Measurements from ENCODE around the gene ABHD17B.

ABHD17B gene

DNA sequence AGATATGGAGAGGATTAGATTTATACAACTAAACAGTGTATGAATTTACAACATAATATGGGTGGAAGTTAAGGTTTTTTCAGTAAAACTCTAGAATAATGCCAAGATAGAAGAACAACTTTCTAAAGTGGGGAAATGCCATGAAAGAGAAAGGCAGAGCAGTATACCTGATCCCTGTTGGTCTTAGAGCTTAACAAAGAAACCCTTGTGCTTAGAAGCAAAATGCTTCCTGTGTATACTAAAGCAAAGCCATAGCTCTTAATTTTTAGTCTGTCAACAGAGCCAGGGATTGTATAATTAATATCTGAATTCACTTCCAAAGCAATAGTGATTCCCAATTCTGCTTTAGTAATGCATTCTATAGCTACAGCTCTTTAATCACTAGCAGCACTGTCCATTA is 14.8 kb upstream of the ABHD17B start:
- no peak overlapping the region for H3K27ac ChIP-seq
- TF ChIP-seq, protein P1, sequence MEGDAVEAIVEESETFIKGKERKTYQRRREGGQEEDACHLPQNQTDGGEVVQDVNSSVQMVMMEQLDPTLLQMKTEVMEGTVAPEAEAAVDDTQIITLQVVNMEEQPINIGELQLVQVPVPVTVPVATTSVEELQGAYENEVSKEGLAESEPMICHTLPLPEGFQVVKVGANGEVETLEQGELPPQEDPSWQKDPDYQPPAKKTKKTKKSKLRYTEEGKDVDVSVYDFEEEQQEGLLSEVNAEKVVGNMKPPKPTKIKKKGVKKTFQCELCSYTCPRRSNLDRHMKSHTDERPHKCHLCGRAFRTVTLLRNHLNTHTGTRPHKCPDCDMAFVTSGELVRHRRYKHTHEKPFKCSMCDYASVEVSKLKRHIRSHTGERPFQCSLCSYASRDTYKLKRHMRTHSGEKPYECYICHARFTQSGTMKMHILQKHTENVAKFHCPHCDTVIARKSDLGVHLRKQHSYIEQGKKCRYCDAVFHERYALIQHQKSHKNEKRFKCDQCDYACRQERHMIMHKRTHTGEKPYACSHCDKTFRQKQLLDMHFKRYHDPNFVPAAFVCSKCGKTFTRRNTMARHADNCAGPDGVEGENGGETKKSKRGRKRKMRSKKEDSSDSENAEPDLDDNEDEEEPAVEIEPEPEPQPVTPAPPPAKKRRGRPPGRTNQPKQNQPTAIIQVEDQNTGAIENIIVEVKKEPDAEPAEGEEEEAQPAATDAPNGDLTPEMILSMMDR (IDR thresholded peaks at IDR 0.05) = no peak
- no peak for TF ChIP-seq ZFX (IDR thresholded peaks at IDR 0.05; ENCODE audit: borderline replicate concordance)

DNA sequence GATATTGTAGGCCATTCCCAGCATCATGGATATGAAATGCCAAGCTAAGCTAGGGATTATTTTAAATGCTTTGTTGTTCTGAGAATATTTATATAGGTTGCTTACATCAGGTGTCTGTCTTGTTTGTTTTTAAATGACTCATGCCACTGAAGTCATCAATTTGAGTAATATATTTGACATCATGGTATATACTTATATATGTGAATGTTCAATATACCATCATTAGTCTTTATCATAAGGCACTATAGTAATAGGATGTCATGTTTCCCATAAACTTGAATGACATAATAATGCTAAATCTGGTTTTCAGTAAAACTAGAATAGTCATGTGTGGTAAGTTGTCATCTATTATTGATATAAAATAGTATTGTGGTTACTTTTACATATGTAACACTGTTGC is 13.6 kb upstream of the ABHD17B start:
- TF ChIP-seq ZFX (IDR thresholded peaks at IDR 0.05; ENCODE audit: borderline replicate concordance) = no peak
- TF ChIP-seq, protein P1 (IDR thresholded peaks at IDR 0.05) = no peak
- H3K27ac ChIP-seq = no peak overlapping the region

DNA sequence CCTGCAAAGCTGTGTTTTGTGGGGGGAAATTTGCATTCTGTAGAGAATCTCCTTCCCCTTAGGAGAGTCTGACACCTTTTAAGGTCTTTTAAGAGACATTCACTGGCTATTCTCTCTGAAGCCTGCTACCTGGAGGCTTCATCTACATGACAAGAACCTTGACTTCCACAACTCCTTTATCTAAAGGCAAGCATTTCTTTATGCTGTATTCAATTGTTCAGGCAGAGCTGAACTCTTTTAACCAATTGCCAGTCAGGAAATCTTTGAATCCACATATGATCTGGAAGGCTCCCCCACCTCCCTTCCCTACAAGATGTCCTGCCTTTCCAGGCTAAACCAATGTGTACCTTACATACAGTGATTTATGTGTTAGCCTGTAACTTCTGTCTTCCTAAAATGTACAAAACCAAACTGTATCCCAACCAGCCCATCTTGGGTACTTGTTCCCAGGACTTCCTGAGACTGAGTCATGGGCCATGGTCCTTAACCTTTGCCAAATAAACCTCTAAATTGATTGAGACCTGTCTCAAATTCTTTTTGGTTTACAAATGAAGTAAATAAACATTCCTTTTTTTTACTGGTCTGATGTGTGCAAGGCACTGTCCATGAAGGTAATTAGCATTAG is 10.3 kb upstream of the ABHD17B start:
- TF ChIP-seq ZFX (IDR thresholded peaks at IDR 0.05; ENCODE audit: borderline replicate concordance) = no peak
- TF ChIP-seq, protein P1 (IDR thresholded peaks at IDR 0.05) = no peak

DNA sequence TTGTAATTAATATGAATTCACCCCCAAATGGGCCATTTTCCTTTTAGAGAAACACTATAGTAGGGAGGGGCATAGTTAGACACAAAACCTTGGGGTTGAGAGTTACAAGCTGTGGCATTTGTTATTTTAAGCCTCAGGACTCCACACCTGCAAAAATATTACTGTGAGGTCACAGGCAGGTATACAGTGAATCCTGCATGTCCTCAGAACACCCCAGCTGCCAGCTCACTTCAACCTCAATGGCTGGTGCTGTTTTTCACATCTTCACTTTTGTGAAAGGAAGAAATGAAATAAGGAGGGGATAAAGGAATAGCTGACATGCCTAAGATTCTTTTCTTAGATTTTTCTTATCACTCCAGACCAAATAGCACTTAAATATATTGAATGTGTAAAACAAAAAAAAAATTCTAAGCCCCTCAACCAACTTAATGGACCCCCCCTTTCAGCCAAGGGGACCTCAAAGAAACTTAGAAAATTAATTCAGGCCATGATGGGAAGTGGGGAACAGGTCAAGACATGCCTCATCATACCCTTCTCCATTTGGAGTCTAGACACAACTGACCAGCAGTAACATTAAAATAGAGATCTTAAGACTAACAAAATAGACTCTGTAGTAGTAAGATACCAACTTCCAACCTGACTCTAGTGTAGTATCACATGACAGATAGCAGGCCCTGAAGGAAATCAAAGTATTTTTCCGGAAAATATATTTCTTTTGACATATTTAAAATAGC is 9.6 kb upstream of the ABHD17B start:
- no peak overlapping the region for H3K27ac ChIP-seq
- TF ChIP-seq, protein P1 (IDR thresholded peaks at IDR 0.05) = no peak

More for the DNA sequence above, 10.3 kb upstream of the ABHD17B start:
- no peak overlapping the region for H3K27ac ChIP-seq

DNA sequence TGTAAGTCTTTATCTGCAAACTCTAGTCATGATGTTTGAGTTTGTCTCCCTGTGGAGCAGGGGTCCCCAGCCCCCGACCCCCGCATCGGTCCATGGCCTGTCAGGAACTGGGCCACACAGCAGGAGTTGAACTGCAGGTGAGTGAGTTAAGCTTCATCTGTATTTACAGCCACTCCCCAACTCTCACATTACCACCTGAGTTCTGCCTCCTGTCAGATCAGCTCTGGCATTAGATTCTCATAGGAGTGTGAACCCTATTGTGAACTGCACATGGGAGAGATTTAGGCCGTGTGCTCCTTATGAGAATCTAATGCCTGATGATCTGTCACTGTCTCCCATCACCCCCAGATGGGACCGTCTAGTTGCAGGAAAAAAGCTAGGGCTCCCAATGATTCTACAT is 7.4 kb upstream of the ABHD17B start:
- H3K27ac ChIP-seq = no peak overlapping the region
- TF ChIP-seq, protein P1 (IDR thresholded peaks at IDR 0.05) = no peak
- TF ChIP-seq ZFX (IDR thresholded peaks at IDR 0.05; ENCODE audit: borderline replicate concordance) = no peak

DNA sequence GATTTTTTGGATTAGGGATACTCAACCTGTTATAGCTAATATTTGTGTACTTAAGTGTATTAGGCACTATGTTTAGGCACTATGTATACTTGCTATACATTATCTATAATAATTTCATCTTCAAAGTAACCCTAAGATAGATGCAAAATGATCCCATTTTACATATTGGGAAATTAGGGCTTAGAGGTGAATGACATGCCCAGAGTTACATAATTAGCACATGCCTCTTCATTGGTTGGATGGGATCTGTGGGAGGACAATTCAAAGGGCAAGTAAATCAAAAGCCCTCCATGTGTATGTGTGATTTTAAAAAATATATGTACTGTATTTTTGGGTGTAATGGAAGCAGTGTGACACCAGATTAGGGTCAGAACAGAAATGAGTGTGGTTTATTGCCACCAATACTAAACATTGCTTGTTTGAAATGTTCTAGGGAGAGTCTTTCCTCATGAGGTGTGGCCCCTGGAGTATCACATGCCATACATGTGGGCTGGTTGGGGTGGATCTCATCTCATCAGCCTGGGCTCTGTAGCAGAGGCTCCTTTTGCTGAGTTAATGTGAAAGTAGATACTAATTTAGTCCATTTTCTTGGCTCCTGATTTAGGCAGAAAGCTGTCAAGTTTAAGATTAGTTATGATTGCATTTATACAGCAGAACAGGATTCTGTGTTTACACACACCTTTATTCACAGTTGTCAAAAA is 6.0 kb upstream of the ABHD17B start:
- TF ChIP-seq, protein P1 (IDR thresholded peaks at IDR 0.05) = no peak
- TF ChIP-seq ZFX (IDR thresholded peaks at IDR 0.05; ENCODE audit: borderline replicate concordance) = no peak
- H3K27ac ChIP-seq = no peak overlapping the region

DNA sequence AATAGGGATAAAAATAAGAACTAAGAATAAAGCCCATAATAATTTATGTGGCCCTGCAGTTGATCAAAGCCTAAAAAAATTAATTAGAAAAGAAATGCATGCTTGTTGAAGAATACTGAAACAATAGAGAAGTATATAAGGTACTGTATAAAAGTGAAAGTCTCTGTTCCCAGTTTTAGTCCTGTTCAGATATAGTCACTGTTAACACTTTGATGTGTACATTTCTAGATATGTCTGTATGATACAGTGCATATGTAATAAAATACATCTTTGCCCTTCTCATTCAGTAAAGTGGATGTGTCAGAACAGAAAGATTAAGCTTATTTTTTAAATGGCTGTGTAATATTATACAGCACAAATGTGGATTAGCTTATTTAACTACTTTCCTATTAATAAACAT is 4.5 kb upstream of the ABHD17B start:
- TF ChIP-seq, protein P1 (IDR thresholded peaks at IDR 0.05) = no peak
- TF ChIP-seq ZFX (IDR thresholded peaks at IDR 0.05; ENCODE audit: borderline replicate concordance) = no peak
- no peak overlapping the region for H3K27ac ChIP-seq

Data from 22Rv1 (cell line).